DMS153 treated with DMSO at 0.1 percent for 48 hours (cell line): ENCODE measurements around the gene ACR.
A peak's percentile ranks its signal among the peaks of the same experiment; 100 is the strongest.
"Not testable (repeated sequence)": the region's sequence is repeated elsewhere in the genome, so short reads cannot be mapped to it uniquely, and the experiment has no call there.

Experiments used
- DNase-seq: peaks from one replicate; lab custom pipeline; 2025; ENCODE audit not compliant: unreplicated experiment; lab: John Stamatoyannopoulos, UW

ACR gene

DNA sequence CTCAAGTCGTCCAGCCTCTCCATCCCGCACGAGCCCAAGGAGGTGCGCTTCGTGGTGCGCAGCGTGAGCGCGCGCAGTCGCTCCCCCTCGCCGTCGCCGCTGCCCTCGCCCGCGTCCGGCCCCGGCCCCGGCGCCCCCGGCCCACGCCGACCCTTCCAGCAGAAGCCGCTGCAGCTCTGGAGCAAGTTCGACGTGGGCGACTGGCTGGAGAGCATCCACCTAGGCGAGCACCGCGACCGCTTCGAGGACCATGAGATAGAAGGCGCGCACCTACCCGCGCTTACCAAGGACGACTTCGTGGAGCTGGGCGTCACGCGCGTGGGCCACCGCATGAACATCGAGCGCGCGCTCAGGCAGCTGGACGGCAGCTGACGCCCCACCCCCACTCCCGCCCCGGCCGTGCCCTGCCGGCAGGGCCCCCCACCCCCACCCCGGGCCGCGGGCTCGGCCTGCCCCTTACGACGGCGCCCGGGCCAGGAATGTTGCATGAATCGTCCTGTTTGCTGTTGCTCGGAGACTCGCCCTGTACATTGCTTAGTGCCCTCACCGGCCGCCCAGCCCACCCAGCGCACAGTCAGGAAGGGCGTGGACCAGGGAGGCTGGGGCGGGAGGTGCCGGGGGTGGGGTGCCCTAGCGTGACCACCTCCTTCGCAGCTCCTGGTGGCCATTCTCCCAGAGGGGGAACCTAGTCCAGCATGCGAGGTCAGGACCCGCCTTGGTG is 6.9 kb upstream of the ACR start:
- DNase-seq = no peak

DNA sequence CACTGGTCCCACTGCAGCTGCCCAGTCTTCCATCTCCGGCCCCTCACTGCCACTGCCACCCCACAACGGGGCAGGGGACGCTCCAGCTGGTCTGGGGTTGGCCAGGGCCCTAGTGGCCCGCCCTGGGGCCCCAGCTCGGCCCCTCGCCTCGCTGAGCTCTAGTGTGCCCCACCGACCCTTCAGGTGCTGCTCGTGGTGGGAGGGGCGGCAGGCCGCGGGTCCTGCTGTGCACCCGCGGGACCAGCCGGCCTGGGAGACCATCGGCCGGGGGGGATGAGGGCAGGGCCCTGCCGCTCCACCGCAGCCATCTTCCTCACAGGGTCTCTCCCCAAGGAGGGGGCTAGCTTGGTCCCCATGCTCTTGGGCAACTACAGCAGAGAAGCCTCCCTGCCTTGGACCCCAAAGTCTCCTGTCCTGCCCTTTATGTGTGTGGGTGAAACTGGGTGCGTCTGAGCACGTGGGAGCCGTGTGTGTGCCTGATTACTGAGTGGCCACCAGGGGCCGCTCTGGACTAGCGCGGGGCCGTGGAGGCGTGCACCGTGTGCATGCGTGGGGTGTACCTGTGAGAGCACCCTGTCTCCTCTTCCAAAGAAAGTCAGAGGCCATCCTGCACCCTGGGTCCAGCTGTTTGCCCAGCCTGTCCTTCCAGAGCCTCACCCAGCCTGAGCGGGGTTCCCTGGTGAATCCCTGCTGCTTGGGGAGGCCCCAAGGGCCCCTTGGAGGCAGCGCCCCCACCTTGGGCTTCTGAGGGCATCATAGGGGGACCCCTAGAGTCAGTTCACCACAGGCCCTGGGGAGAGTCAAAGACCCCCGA is 6.0 kb upstream of the ACR start:
- DNase-seq = peak; percentile 5

DNA sequence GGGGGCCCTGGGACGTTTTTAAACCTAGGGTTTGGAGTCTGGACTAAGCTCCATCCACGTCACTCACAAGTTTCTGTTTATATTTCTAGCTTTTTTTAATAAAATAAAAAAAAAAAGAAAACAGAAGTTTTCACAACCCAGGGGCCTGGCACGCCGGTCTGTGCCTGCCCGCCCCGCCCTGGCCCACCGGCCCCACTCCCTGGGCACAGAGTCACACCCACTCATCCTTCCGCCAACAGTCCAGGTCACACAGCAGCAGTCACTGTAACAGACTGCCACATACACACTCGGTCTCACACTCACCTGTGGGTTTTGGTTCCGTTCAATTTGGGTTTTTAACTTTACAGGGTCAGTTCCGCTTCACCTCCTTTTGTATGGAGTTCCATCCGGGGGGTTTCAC is 5.3 kb upstream of the ACR start:
- DNase-seq = no peak

DNA sequence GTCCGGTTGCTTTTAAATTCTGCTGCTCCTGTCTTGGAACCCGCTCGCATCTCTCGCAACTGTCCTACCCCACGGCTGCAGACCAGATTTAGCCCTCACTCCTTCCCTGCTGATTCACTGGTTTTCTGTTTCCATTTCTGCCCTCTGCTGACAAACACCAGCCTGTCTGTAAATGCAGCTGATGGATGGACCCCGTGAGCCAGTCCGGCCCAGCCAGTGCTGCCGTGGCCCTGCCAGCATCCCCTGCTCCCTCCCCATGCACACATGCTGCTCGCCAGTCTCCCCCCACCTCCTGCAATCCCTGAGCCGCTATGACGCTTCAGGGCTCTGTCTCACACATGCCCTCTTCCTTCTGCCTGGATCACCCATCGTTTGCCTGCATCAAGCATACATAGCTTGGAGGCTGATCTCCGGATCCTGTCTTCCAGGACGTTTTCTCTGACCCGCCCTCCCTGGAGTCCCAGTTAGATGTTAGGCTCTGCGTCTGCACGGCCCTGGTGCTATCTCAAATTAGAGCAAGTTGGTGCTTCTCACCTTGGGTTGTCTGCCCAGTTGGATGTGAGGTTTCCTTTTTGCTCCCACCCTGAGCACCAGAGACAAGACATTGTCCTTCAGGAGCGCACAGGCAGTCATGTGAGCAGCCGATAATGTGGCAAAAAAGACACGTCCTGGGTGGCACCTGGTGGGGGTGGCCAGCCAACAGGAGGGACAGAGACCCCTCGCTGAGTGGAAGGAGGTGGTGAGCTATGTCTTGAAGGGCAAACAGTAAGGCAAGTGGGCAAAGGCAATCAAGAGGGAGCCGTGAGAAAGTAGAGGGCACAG is 4.3 kb upstream of the ACR start:
- no peak for DNase-seq

DNA sequence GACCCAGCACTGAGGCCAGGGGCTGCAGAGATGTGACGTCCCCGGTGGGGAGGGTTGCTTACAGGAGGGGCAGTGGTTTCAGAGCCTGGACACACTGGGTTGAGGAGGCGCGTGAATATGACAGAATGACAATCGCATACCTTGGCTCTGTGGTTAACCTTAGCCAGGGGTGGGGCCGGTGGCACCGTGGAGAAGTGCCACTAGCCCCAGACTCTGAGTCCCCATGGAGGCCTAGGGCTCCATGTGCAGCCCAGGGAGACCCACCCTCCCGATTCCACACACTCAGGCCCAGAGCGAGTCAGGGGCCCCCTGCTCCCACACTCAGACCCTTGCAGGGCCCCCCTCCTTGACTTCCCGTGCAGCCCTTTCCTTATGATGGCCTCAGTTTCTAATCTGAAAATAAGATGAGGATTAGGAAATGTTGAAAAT is 3.6 kb upstream of the ACR start:
- DNase-seq = no peak

DNA sequence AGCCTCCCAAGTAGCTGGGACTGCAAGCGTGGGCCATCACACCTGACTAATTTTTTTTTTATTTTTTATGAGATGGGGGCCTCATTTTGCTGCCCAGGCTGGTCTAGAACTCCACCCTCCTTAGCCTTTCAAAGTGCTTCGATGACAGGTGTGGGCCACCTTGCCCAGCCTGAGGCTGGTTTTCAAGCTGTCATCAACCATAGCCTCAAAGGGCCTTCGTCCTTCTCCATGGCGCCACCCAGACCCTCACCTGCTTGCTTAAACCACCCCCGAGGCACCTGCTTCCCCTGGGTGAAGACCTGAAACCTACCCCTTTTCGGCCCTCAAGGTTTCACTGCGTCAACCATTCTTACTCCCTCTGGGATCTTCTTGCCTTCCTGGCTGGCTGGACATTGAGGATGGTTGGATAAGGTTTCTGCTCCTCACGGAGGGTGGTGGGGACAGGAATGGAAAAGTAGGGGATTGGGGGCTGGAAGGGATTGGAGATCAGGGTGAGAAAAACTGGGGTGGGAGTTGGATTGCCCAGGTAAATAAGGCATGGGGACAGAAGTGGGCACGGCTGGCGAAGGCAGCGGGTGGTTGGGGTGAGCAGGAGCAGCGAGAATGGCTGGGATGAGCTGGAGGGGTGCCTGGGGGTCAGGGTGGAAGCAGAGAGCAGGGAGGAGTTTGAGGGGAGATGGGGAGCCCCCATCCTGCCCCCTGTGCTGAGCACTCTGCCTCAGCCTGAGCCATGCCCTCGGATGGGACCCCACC is 2.8 kb upstream of the ACR start:
- no peak for DNase-seq

DNA sequence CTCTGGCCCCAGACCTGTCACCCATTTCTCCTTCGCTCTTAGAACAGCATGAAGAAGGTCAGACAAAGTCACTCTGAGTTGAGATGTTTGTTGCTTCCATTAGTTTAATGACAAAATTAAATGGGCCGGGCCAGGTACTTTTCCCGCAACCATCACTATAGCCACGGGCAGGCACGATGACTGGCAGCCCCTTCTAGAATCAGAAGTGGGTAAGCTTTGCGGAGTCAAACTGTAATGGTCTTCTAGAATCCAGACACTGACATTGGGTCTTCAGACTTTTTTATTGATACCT is 2.3 kb upstream of the ACR start:
- no peak for DNase-seq

DNA sequence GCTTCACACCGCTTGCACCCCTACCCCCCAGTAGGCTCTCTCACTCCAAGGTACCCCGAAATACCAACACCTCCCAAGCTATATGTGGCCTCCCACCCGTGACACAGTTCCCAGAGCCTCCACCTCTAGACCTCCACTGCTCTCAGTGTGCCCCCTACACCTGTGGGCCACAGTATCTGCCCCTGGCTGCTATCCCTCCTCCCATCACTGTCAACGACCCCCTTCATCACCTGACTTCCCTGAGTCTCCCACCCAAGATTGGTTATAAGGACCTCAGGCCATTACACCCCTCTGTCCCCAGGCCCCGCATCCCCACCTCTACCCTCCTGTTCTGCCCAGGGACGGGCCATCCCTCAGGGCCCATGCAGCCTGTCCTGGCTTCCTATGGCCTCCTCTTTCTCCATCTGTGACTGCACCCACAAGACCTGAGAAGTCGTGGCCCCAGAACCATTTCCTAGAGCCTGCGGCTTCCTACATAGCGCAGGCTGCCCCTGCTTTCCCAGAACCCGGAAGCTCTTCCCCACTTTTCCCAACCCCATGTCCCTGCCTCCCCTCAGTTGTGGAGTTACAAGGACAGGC is 734 bp downstream of the ACR start:
- no peak for DNase-seq

DNA sequence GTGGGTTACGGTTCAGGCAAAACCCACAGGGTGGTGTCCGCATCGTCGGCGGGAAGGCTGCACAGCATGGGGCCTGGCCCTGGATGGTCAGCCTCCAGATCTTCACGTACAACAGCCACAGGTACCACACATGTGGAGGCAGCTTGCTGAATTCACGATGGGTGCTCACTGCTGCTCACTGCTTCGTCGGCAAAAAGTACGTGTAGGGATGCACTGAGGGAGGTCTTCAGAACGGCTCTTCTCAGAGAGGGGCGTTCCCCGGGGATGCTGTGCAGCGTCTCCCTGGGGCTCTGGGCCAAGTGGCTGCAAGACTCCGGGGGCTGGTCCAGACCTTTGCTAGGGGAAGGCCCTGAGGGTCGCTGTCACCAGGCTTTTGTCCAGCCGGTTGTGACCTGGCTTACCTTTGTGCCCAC is 1.3 kb downstream of the ACR start:
- no peak for DNase-seq

DNA sequence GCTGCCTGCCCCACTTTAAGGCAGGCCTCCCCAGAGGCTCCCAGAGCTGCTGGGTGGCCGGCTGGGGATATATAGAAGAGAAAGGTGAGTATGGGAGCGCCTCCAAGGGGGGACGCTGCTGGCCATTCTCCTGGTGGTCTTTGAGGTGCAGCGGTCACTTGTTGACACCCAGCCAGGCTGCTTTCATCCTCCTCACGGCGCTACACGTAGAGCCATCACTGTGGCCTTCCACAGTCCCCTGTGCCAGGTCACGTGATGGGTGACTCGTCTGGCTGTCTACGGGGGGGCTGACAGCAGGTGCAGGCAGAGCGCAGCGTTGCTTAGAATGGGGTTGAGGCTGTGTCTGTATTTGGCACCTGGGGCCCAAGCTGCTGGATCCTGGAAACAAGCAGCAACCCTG is 1.9 kb downstream of the ACR start:
- no peak for DNase-seq

DNA sequence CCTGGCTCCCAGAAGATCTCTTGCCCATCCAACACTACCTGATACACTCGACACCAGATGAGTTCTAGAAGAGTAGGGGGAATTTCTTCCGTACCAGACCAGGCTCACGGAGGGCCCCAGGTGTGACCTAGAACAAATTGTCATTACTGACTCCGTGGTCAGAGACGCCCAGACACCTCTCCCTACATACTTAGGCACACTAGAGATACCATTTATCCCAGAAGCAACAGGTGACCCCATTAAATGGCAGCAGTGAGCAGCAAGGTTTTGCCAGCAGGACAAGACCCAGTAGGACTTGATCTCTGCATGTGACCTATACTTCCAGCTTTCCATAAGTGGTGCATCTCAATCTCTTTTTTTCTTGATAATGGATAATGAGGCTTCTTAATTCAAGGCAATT is 2.7 kb downstream of the ACR start:
- DNase-seq = not testable (repeated sequence)

DNA sequence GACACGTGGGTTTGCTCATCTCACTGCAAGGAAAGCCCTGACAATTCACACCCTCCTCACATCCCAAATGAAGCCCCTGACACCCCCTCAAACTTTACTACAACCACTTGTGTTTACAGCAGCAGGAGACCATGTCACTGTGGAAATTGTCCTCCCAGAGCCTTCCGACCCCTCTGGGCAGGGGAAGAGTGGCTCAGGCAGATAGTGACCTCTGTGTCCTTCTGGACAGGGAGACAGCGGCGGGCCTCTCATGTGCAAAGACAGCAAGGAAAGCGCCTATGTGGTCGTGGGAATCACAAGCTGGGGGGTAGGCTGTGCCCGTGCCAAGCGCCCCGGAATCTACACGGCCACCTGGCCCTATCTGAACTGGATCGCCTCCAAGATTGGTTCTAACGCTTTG is 6.4 kb downstream of the ACR start:
- DNase-seq = not testable (repeated sequence)

DNA sequence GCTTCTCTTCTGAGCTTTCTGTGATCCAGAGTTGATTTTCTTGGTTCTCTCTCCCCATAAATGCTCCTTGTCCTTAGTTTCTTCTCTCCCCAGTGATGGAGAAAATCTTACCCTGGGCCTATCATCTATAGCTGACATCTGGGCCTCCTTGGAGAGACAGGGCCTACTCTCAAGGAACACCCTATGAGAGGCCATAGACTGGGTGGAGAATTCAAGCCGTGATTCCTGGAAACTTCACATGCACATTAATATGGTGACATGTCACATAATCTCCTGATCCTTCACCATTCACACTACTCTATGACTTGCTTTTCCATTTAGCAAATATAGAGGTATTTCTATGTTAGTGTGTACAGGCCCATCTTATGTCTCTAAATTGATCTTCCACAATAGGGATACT is 9.5 kb downstream of the ACR start:
- DNase-seq = not testable (repeated sequence)

DNA sequence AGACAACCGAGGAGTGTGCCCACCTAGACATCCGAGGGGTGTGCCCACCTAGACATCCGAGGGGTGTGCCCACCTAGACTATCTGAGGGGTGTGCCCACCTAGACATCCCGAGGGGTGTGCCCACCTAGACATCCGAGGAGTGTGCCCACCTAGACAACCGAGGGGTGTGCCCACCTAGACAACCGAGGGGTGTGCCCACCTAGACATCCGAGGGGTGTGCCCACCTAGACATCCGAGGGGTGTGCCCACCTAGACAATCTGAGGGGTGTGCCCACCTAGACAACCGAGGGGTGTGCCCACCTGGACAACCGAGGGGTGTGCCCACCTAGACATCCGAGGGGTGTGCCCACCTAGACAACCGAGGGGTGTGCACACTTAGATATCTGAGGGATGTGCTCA is 10.6 kb downstream of the ACR start:
- not testable (repeated sequence) for DNase-seq

DNA sequence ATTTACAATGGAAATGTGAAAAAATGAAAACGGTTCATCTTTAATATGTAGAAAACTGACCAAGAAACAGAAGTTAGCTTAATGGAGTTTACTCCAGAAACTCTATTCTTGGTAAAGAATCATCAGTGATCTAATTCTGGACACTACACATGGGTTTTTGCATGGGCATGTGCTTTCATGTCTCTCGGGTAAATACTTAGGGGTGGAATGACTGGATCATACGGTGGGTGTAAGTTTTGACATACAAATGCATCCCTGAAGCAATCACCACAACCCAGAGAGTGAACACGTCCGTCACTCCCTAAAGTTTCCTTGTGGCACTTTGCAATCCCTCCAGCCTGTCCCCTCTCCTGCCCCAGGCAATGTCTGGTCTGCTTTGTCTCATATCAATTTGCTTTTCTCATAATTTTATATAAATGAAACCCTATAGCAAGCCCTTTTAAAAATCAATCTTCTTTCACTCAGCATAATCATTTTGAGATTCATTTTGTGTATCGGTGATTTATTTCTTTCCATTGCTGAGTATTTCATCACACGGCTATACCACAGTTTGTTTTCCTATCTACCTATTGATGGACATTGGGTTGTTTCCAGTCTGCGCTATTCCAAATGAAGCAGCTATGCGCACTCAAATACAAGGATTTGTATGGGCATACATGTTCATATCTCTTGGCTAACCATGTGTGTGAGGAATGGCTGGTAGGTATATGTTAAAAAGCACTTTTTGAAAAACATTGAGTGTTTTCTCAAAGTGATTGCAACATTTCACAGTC is 11.5 kb downstream of the ACR start:
- DNase-seq = not testable (repeated sequence)

DNA sequence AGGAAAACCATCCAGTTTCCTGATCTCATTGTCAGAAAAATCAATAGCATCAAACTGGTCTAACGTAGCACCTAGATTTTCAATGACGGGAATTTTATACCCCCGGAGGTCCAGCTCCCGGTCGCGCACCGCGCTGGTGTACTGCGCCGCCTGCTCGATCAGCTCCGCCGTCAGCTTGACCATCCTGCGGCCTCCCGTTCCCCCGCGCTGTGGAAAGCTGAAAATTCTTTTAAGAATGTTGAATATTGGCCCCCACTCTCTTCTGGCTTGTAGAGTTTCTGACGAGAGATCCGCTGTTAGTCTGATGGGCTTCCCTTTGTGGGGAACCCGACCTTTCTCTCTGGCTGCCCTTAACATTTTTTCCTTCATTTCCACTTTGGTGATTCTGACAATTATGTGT is 17.2 kb downstream of the ACR start:
- DNase-seq = not testable (repeated sequence)

DNA sequence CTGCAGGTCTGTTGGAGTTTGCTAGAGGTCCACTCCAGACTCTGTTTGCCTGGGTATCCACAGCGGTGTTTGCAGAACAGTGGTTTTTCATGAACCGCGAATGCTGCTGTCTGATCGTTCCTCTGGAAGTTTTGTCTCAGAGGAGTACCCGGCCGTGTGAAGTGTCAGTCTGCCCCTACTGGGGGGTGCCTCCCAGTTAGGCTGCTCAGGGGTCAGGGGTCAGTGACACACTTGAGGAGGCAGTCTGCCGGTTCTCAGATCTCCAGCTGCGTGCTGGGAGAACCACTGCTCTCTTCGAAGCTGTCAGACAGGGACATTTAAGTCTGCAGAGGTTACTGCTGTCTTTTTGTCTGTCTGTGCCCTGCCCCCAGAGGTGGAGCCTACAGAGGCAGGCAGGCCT is 18.4 kb downstream of the ACR start:
- DNase-seq = not testable (repeated sequence)

DNA sequence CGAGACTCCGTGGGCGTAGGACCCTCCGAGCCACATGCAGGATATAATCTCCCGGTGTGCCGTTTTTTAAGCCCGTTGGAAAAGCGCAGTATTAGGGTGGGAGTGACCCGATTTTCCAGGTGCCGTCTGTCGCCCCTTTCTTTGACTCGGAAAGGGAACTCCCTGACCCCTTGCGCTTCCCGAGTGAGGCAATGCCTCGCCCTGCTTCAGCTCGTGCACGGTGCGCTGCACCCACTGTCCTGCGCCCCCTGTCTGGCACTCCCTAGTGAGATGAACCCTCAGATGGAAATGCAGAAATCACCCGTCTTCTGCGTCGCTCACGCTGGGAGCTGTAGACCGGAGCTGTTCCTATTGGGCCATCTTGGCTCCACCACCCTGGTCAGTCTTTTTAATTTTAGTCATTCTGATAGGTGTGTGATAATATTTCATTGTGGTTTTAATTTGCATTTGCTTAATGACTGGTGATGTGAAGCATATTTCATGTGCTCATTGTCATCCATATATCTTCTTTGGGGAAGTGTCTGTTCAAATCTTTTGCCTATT is 19.0 kb downstream of the ACR start:
- DNase-seq = not testable (repeated sequence)

DNA sequence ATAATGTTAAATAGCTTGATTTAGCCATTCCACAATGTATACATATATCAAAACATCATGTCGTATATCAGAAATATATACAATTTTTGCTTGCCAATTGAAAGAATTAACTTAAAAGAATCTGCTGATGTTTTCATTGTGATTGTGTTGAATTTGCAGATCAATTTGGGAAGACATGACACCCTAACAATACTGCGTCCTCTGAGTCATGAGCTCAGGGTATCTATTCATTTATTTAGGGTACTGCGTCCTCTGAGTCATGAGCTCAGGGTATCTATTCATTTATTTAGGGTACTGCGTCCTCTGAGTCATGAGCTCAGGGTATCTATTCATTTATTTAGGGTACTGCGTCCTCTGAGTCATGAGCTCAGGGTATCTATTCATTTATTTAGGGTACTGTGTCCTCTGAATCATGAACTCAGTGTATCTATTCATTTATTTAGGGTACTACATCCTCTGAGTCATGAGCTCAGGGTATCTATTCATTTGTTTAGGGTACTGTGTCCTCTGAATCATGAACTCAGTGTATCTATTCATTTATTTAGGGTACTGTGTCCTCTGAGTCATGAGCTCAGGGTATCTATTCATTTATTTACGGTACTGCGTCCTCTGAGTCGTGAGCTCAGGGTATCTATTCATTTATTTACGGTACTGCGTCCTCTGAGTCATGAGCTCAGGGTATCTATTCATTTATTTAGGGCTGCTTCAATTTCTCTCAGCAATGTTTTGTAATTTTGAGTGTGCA is 21.8 kb downstream of the ACR start:
- DNase-seq = not testable (repeated sequence)
